ENCODE results near the gene OSTF1. TPM values are rescaled to one million over a fixed set of nuclear protein-coding genes. Genes with fewer than 3 reads are reported as not detected.

OSTF1 gene
- total RNA-seq, 1 donor from 2014 or later = 86.7 TPM

- no peak for DNase-seq (ENCODE audit: low read depth in 2 of 2)
Observed at GRCh38 chr9:75117564-75117963, 29.2 kb downstream of the OSTF1 start.

GRCh38 chr9:75120686-75121085 is 32.4 kb downstream of the OSTF1 start:
- no peak for DNase-seq (ENCODE audit: low read depth in 2 of 2)

GRCh38 chr9:75121914-75122558 is 33.7 kb downstream of the OSTF1 start:
- no peak for DNase-seq (ENCODE audit: low read depth in 2 of 2)

GRCh38 chr9:75123696-75124095 is 35.4 kb downstream of the OSTF1 start:
- no peak for DNase-seq (ENCODE audit: low read depth in 2 of 2)

GRCh38 chr9:75128535-75128934 is 40.2 kb downstream of the OSTF1 start:
- DNase-seq (ENCODE audit: low read depth in 2 of 2) = no peak

- DNase-seq (ENCODE audit: low read depth in 2 of 2) = no peak
Observed at GRCh38 chr9:75130172-75130571, 41.9 kb downstream of the OSTF1 start.

- DNase-seq (ENCODE audit: low read depth in 2 of 2) = no peak
Observed at GRCh38 chr9:75130621-75131230, 42.4 kb downstream of the OSTF1 start.

GRCh38 chr9:75131700-75132099 is 43.4 kb downstream of the OSTF1 start:
- no peak for DNase-seq (ENCODE audit: low read depth in 2 of 2)

- no peak for DNase-seq (ENCODE audit: low read depth in 2 of 2)
Observed at GRCh38 chr9:75132244-75132643, 43.9 kb downstream of the OSTF1 start.

GRCh38 chr9:75133396-75133795 is 45.1 kb downstream of the OSTF1 start:
- no peak for DNase-seq (ENCODE audit: low read depth in 2 of 2)

GRCh38 chr9:75134495-75134894 is 46.2 kb downstream of the OSTF1 start:
- DNase-seq (ENCODE audit: low read depth in 2 of 2) = no peak

- no peak for DNase-seq (ENCODE audit: low read depth in 2 of 2)
Observed at GRCh38 chr9:75138260-75139040, 50.1 kb downstream of the OSTF1 start.

GRCh38 chr9:75139201-75139600 is 50.9 kb downstream of the OSTF1 start:
- no peak for DNase-seq (ENCODE audit: low read depth in 2 of 2)

GRCh38 chr9:75140261-75140660 is 51.9 kb downstream of the OSTF1 start:
- no peak for DNase-seq (ENCODE audit: low read depth in 2 of 2)

GRCh38 chr9:75142202-75142601 is 53.9 kb downstream of the OSTF1 start:
- peak in 1 of 2 donors; percentile 22 for DNase-seq (ENCODE audit: low read depth in 2 of 2)

- no peak for DNase-seq (ENCODE audit: low read depth in 2 of 2)
Observed at GRCh38 chr9:75146229-75146628, 57.9 kb downstream of the OSTF1 start.

- DNase-seq (ENCODE audit: low read depth in 2 of 2) = peak in 1 of 2 donors; percentile 39
Observed at GRCh38 chr9:75147638-75148037, 59.3 kb downstream of the OSTF1 start.

- DNase-seq (ENCODE audit: low read depth in 2 of 2) = peak in 1 of 2 donors; percentile 81
Observed at GRCh38 chr9:75148561-75148960, 60.2 kb downstream of the OSTF1 start.

GRCh38 chr9:75149841-75150241 is 61.5 kb downstream of the OSTF1 start:
- DNase-seq (ENCODE audit: low read depth in 2 of 2) = no peak

- DNase-seq (ENCODE audit: low read depth in 2 of 2) = no peak
Observed at GRCh38 chr9:75150512-75150911, 62.2 kb downstream of the OSTF1 start.

GRCh38 chr9:75152416-75152815 is 64.1 kb downstream of the OSTF1 start:
- no peak for DNase-seq (ENCODE audit: low read depth in 2 of 2)

GRCh38 chr9:75156858-75157257 is 68.5 kb downstream of the OSTF1 start:
- no peak for DNase-seq (ENCODE audit: low read depth in 2 of 2)

Data from dermis microvascular lymphatic vessel endothelial cell (primary cell).